Mesenchymal stem cell (in vitro differentiated cells and primary cell): Measurements from ENCODE around the gene ALPP.
"Not testable (repeated sequence)": the region's sequence is repeated elsewhere in the genome, so short reads cannot be mapped to it uniquely, and the experiment has no call there.

Source experiments
- DNase-seq: peaks from one replicate; pipeline ENCODE4 v3.0.0-alpha.2; 2013
- H2AFZ ChIP-seq: one replicate; pipeline ENCODE4 v1.6.1; 2013; ENCODE audit warnings: low read depth, mild to moderate bottlenecking, control low read depth, inconsistent platforms, low read length, moderate library complexity
- H2AK5ac ChIP-seq: 2 replicates; pipeline ENCODE4 v1.6.1; 2013; ENCODE audit warnings: low read length, moderate library complexity, mild to moderate bottlenecking, inconsistent platforms; ENCODE audit not compliant: severe bottlenecking
- H2BK120ac ChIP-seq: one replicate; pipeline ENCODE4 v1.6.1; 2013; ENCODE audit warnings: low read depth, mild to moderate bottlenecking, inconsistent platforms, low read length, moderate library complexity
- H2BK12ac ChIP-seq, 2 experiments: one replicate each; pipeline ENCODE4 v1.6.1; 2013; ENCODE audit warnings: inconsistent platforms in 2 of 2, low read length in 2 of 2, mild to moderate bottlenecking in 2 of 2, moderate library complexity in 2 of 2, control low read depth in 1 of 2
- H2BK15ac ChIP-seq: one replicate; pipeline ENCODE4 v1.6.1; 2013; ENCODE audit warnings: mild to moderate bottlenecking, low read depth, inconsistent platforms; ENCODE audit not compliant: poor library complexity, severe bottlenecking
- H2BK5ac ChIP-seq: 2 replicates; pipeline ENCODE4 v1.6.1; 2013; ENCODE audit warnings: low read depth, mild to moderate bottlenecking, low read length, control low read depth, inconsistent platforms; ENCODE audit not compliant: poor library complexity, severe bottlenecking
- H3K14ac ChIP-seq, 2 experiments: one replicate each; pipeline ENCODE4 v1.6.1; 2013; ENCODE audit warnings: inconsistent platforms in 2 of 2, low read length in 2 of 2, control low read depth in 1 of 2, mild to moderate bottlenecking in 1 of 2, moderate library complexity in 1 of 2
- H3K18ac ChIP-seq, 2 experiments: one replicate each; pipeline ENCODE4 v1.6.1; 2013; ENCODE audit warnings: inconsistent platforms in 2 of 2, low read length in 2 of 2, control low read depth in 1 of 2, low read depth in 1 of 2, mild to moderate bottlenecking in 1 of 2
- H3K23ac ChIP-seq, 2 experiments: one replicate each; pipeline ENCODE4 v1.6.1; 2013; ENCODE audit warnings: inconsistent platforms in 2 of 2, low read length in 2 of 2, mild to moderate bottlenecking in 2 of 2, moderate library complexity in 2 of 2, control low read depth in 1 of 2
- H3K27ac ChIP-seq: 2 replicates; pipeline ENCODE4 v1.5.1; 2013; ENCODE audit warnings: mild to moderate bottlenecking, moderate library complexity, low read length, control low read depth, inconsistent platforms; ENCODE audit not compliant: poor library complexity, severe bottlenecking
- H3K27me3 ChIP-seq, 2 experiments: 2 replicates each; pipeline versions ENCODE4 v1.6.1 to v1.7.0; 2013; ENCODE audit warnings: low read length in 2 of 2, mild to moderate bottlenecking in 2 of 2, moderate library complexity in 2 of 2, control low read depth in 1 of 2, inconsistent platforms in 1 of 2; ENCODE audit not compliant: control insufficient read depth in 1 of 2, insufficient read depth in 1 of 2
- H3K36me3 ChIP-seq, 2 experiments: 2 replicates each; pipeline versions ENCODE4 v1.6.1 to v1.7.0; 2013; ENCODE audit warnings: low read length in 2 of 2, control low read depth in 1 of 2, inconsistent platforms in 1 of 2, low read depth in 1 of 2, mild to moderate bottlenecking in 1 of 2; ENCODE audit not compliant: insufficient read depth in 2 of 2, control insufficient read depth in 1 of 2
- H3K4ac ChIP-seq, 2 experiments: one replicate each; pipeline ENCODE4 v1.6.1; 2013; ENCODE audit warnings: inconsistent platforms in 2 of 2, low read length in 2 of 2, mild to moderate bottlenecking in 2 of 2, moderate library complexity in 2 of 2, control low read depth in 1 of 2, low read depth in 1 of 2
- H3K4me1 ChIP-seq: 2 replicates; pipeline ENCODE4 v1.6.1; 2013; ENCODE audit warnings: low read depth, low read length, control low read depth; ENCODE audit not compliant: control insufficient read depth, insufficient read depth
- H3K4me2 ChIP-seq: 2 replicates; pipeline ENCODE4 v1.6.1; 2013; ENCODE audit warnings: low read length, mild to moderate bottlenecking, inconsistent platforms; ENCODE audit not compliant: poor library complexity, severe bottlenecking
- H3K4me3 ChIP-seq, 2 experiments: 2 replicates each; pipeline versions ENCODE4 v1.5.1 to v1.7.0; 2013; ENCODE audit warnings: low read length in 2 of 2, mild to moderate bottlenecking in 2 of 2, control low read depth in 1 of 2, low read depth in 1 of 2; ENCODE audit not compliant: insufficient read depth in 1 of 2
- H3K79me1 ChIP-seq: replicated peaks from 2 replicates; pipeline ENCODE4 v1.6.1; 2013; ENCODE audit warnings: mild to moderate bottlenecking, control low read depth, low read length, inconsistent platforms; ENCODE audit not compliant: poor library complexity, severe bottlenecking
- H3K9ac ChIP-seq: 2 replicates; pipeline ENCODE4 v1.7.0; 2013; ENCODE audit warnings: mild to moderate bottlenecking, low read length, moderate library complexity
- H3K9me3 ChIP-seq: 2 replicates; pipeline ENCODE4 v1.7.0; 2013; ENCODE audit warnings: mild to moderate bottlenecking, low read length; ENCODE audit not compliant: control insufficient read depth
- H4K8ac ChIP-seq: one replicate; pipeline ENCODE4 v1.6.1; 2013; ENCODE audit warnings: inconsistent platforms, mild to moderate bottlenecking, low read length, moderate library complexity
- H4K91ac ChIP-seq: one replicate; pipeline ENCODE4 v1.6.1; 2013; ENCODE audit warnings: mild to moderate bottlenecking, low read length, inconsistent platforms
- WGBS: methylation state at CpG from one replicate; pipeline ENCODE4 v1.1.7; 2013; ENCODE audit warnings: mixed read lengths; 5-methylcytosine and 5-hydroxymethylcytosine counted together

ALPP gene

GRCh38 chr2:232331641-232332040 is 46.9 kb upstream of the ALPP start:
- not testable (repeated sequence) for H2BK120ac ChIP-seq, H2BK12ac ChIP-seq, H3K9ac ChIP-seq, H2AK5ac ChIP-seq, H3K4me3 ChIP-seq, H3K27me3 ChIP-seq, H2BK15ac ChIP-seq, H3K14ac ChIP-seq, H2BK5ac ChIP-seq, DNase-seq, H3K9me3 ChIP-seq, H3K4me2 ChIP-seq, H3K4ac ChIP-seq, H4K8ac ChIP-seq, H3K27ac ChIP-seq, H3K18ac ChIP-seq, H4K91ac ChIP-seq, H2AFZ ChIP-seq, H3K23ac ChIP-seq
- H3K4me1 ChIP-seq, result peaks cover 19% of the 10 kb centered on the region
- peaks cover 0 to 35% of the 10 kb centered on the region in 2 experiments for H3K36me3 ChIP-seq
- WGBS, result 96% methylated on average over 7 of the region's 11 CpGs
- H3K79me1 ChIP-seq, result peaks cover 11% of the 10 kb centered on the region

- not testable (repeated sequence) for H3K14ac ChIP-seq, H3K9me3 ChIP-seq, H3K18ac ChIP-seq, H3K27me3 ChIP-seq, H4K8ac ChIP-seq, H2AK5ac ChIP-seq, H2BK15ac ChIP-seq, H3K4me2 ChIP-seq, H3K27ac ChIP-seq, H2AFZ ChIP-seq, H2BK12ac ChIP-seq, H2BK5ac ChIP-seq, H3K4ac ChIP-seq, H4K91ac ChIP-seq, H3K9ac ChIP-seq, H3K4me3 ChIP-seq, H3K23ac ChIP-seq, H2BK120ac ChIP-seq, DNase-seq
- H3K4me1 ChIP-seq, result peaks cover 19% of the 10 kb centered on the region
- H3K36me3 ChIP-seq, result peaks cover 0 to 42% of the 10 kb centered on the region in 2 experiments
- peaks cover 11% of the 10 kb centered on the region for H3K79me1 ChIP-seq
- 82% methylated on average over 11 of the region's 26 CpGs for WGBS
These were observed 46.2 kb upstream of the ALPP start for GRCh38 chr2:232332244-232332939.

- Histone ChIP-seq H2BK15ac (no peak overlapping the region), H3K9me3 (no peaks in the 10 kb centered on the region), H2AFZ (no peak overlapping the region), H3K27me3 (no peaks in the 10 kb centered on the region), H3K4me1 (peaks cover 19% of the 10 kb centered on the region), H3K4ac (no peak overlapping the region), H3K18ac (no peak overlapping the region), H3K4me3 (no peak overlapping the region), H3K14ac (no peak overlapping the region), H3K9ac (no peak overlapping the region), H3K23ac (no peak overlapping the region), H3K27ac (no peak overlapping the region), H2BK5ac (no peak overlapping the region), H2AK5ac (no peak overlapping the region), H2BK120ac (no peak overlapping the region), H2BK12ac (no peak overlapping the region), H3K36me3 (peaks cover 0 to 46% of the 10 kb centered on the region in 2 experiments), H4K8ac (no peak overlapping the region), H3K79me1 (peaks cover 10% of the 10 kb centered on the region), H3K4me2 (no peak overlapping the region), H4K91ac (no peak overlapping the region)
- no peak for DNase-seq
- 88% methylated on average over 7 of the region's 10 CpGs for WGBS
These were observed 45.7 kb upstream of the ALPP start for GRCh38 chr2:232332940-232333259.

GRCh38 chr2:232333361-232334135 is 45.0 kb upstream of the ALPP start:
- Histone ChIP-seq H3K4ac (no peak overlapping the region), H4K8ac (no peak overlapping the region), H2AK5ac (no peak overlapping the region), H2BK12ac (no peak overlapping the region), H3K4me2 (no peak overlapping the region), H2AFZ (no peak overlapping the region), H3K4me3 (no peak overlapping the region), H2BK5ac (no peak overlapping the region), H3K27ac (no peak overlapping the region), H3K27me3 (no peaks in the 10 kb centered on the region), H2BK15ac (no peak overlapping the region), H3K14ac (no peak overlapping the region), H2BK120ac (no peak overlapping the region), H4K91ac (no peak overlapping the region), H3K79me1 (peaks cover 5% of the 10 kb centered on the region), H3K23ac (no peak overlapping the region), H3K36me3 (peaks cover 0 to 46% of the 10 kb centered on the region in 2 experiments), H3K4me1 (peaks cover 15% of the 10 kb centered on the region), H3K18ac (no peak overlapping the region), H3K9ac (no peak overlapping the region), H3K9me3 (no peaks in the 10 kb centered on the region)
- 95% methylated on average over 28 of the region's 28 CpGs for WGBS
- DNase-seq, result no peak
